Motor neuron (in vitro differentiated cells): ENCODE data around the gene MAST4. TPM values are rescaled to one million over a fixed set of nuclear protein-coding genes. Genes with fewer than 3 reads are reported as not detected.

ENCODE experiments used
- ATAC-seq, 8 experiments: fragments of 200-7000 bp; cut with Tn5 transposase; replicated peaks in 6 of 8; 2 replicates each; pipeline ENCODE4 v1.8.0; 2021; ENCODE audit warnings: mild to moderate bottlenecking in 8 of 8, moderate library complexity in 8 of 8
- H3K27ac ChIP-seq, 2 donors: fragments of 250-450 bp; sonication (Bioruptor Pico); 2 replicates each; pipeline ENCODE4 v1.9.0; 2021; ENCODE audit warnings: antibody characterized with exemption in 2 of 2, mild to moderate bottlenecking in 2 of 2, moderate library complexity in 1 of 2
- H3K4me1 ChIP-seq, 2 donors: fragments of 250-450 bp; sonication (Bioruptor Pico); replicated peaks in 1 of 2; 2 replicates each; pipeline ENCODE4 v1.6.1; 2021; ENCODE audit warnings: antibody characterized with exemption in 2 of 2, mild to moderate bottlenecking in 2 of 2, moderate library complexity in 1 of 2
- H3K4me3 ChIP-seq, 5 donors: fragments of 250-450 bp; sonication (Bioruptor Pico); 2 replicates each; pipeline ENCODE4 v1.9.0; 2021; ENCODE audit warnings: antibody characterized with exemption in 5 of 5, mild to moderate bottlenecking in 5 of 5, moderate library complexity in 4 of 5
- WGBS, 10 experiments: fragments of 450-650 bp; shearing (Covaris generic); methylation state at CpG; one replicate each; pipeline ENCODE4 v1.0.0; 2022; 5-methylcytosine and 5-hydroxymethylcytosine counted together
- in situ Hi-C, 9 experiments: fragments of 400-800 bp; cut with MboI; loops; one replicate each; pipeline ENCODE4 v1.15.0; 2021; ENCODE audit warnings: low sequenced_read_pairs in 9 of 9, low pct_unique_long_range_greater_than_20kb in 2 of 9; ENCODE audit not compliant: unreplicated experiment in 9 of 9
- total RNA-seq, 8 experiments: library from RNA; unstranded; fragments of 300-600 nt; gene quantifications; 2 replicates each; pipeline versions ENCODE4 v1.2.3 to v1.2.4, GENCODE V29; 2022

MAST4 gene
- total RNA-seq, 8 experiments from 2014 or later, result 4.3 to 26.1 (median 12.9) TPM

GRCh38 chr5:67205981-67206380, 609.8 kb downstream of the MAST4 start:
- Histone ChIP-seq H3K27ac (no peak overlapping the region), H3K4me3 (no peak overlapping the region), H3K4me1 (no peaks in the 10 kb centered on the region)
- no peak for ATAC-seq
- in situ Hi-C loops, result loop anchor here in 6 of 9 experiments (10.0 to 25.0 kb wide), 4 partner anchors 51 to 894 kb away; no protein-coding TSS in a partner anchor
- 57 to 100% (median 92%) methylated on average over 1 to 2 of the region's 3 CpGs; no CpG with 5 or more reads in 3 of the 10 experiments for WGBS, 10 experiments

GRCh38 chr5:67206461-67206860, 610.3 kb downstream of the MAST4 start:
- 69 to 100% (median 94%) methylated on average over 1 to 2 of the region's 2 CpGs; no CpG with 5 or more reads in 1 of the 10 experiments for WGBS, 10 experiments
- Histone ChIP-seq H3K27ac (no peak overlapping the region), H3K4me3 (no peak overlapping the region), H3K4me1 (no peaks in the 10 kb centered on the region)
- in situ Hi-C loops, result loop anchor here in 6 of 9 experiments (10.0 to 25.0 kb wide), 4 partner anchors 52 to 894 kb away; no protein-coding TSS in a partner anchor
- ATAC-seq, result no peak

- Histone ChIP-seq H3K27ac (no peak overlapping the region), H3K4me1 (no peaks in the 10 kb centered on the region), H3K4me3 (no peak overlapping the region)
- 20 to 100% (median 81%) methylated on average over 1 to 4 of the region's 4 CpGs; no CpG with 5 or more reads in 1 of the 10 experiments for WGBS, 10 experiments
- ATAC-seq, result peak in 2 of 8 experiments; percentile 62 to 73
- in situ Hi-C loops, result loop anchor here in 6 of 9 experiments (10.0 to 25.0 kb wide), 4 partner anchors 52 to 895 kb away; no protein-coding TSS in a partner anchor
Measured at GRCh38 chr5:67206929-67207328, 610.7 kb downstream of the MAST4 start.

GRCh38 chr5:67208403-67208802, 612.2 kb downstream of the MAST4 start:
- Histone ChIP-seq H3K4me1 (no peaks in the 10 kb centered on the region), H3K4me3 (no peak overlapping the region), H3K27ac (no peak overlapping the region)
- ATAC-seq, result no peak
- in situ Hi-C loops, result loop anchor here in 6 of 9 experiments (10.0 to 25.0 kb wide), 4 partner anchors 54 to 896 kb away; no protein-coding TSS in a partner anchor
- WGBS, 10 experiments, result 100% methylated on average over 1 to 3 of the region's 3 CpGs; no CpG with 5 or more reads in 7 of the 10 experiments

GRCh38 chr5:67209141-67209771, 613.1 kb downstream of the MAST4 start:
- in situ Hi-C loops, result loop anchor here in 6 of 9 experiments (10.0 to 25.0 kb wide), 4 partner anchors 54 to 897 kb away; no protein-coding TSS in a partner anchor

GRCh38 chr5:67211926-67212325, 615.7 kb downstream of the MAST4 start:
- no peak overlapping the region for H3K4me3 ChIP-seq
- ATAC-seq, result no peak
- WGBS, 10 experiments, result 50 to 100% (median 84%) methylated on average over 1 to 2 of the region's 2 CpGs; no CpG with 5 or more reads in 2 of the 10 experiments
- H3K4me1 ChIP-seq, result no peaks in the 10 kb centered on the region
- in situ Hi-C loops, result loop anchor here in 5 of 9 experiments (25.0 kb wide), 2 partner anchors 400 to 900 kb away; no protein-coding TSS in a partner anchor
- no peak overlapping the region for H3K27ac ChIP-seq

More at GRCh38 chr5:67209141-67209771, 613.1 kb downstream of the MAST4 start:
- 0 to 46% (median 4%) methylated on average over 1 to 4 of the region's 11 CpGs for WGBS, 10 experiments
- Histone ChIP-seq H3K4me3 (no peak overlapping the region), H3K27ac (no peak overlapping the region), H3K4me1 (no peaks in the 10 kb centered on the region)
- ATAC-seq, result peak; percentile 61 to 96 (median 85)

- no peak overlapping the region for H3K27ac ChIP-seq
- no peak overlapping the region for H3K4me3 ChIP-seq
- in situ Hi-C loops, result loop anchor here in 5 of 9 experiments (25.0 kb wide), 2 partner anchors 402 to 902 kb away; no protein-coding TSS in a partner anchor
- H3K4me1 ChIP-seq, result no peaks in the 10 kb centered on the region
- WGBS, 10 experiments, result 50 to 92% (median 80%) methylated on average over 1 to 6 of the region's 6 CpGs; no CpG with 5 or more reads in 5 of the 10 experiments
- no peak for ATAC-seq
Measured at GRCh38 chr5:67214036-67214435, 617.8 kb downstream of the MAST4 start.

GRCh38 chr5:67214707-67215447, 618.7 kb downstream of the MAST4 start:
- in situ Hi-C loops, result loop anchor here in 5 of 9 experiments (25.0 kb wide), 2 partner anchors 403 to 903 kb away; no protein-coding TSS in a partner anchor
- H3K4me3 ChIP-seq, result no peak overlapping the region
- no peak for ATAC-seq
- WGBS, 10 experiments, result 17 to 92% (median 90%) methylated on average over 1 to 8 of the region's 12 CpGs; no CpG with 5 or more reads in 1 of the 10 experiments
- no peak overlapping the region for H3K27ac ChIP-seq
- H3K4me1 ChIP-seq, result no peaks in the 10 kb centered on the region

GRCh38 chr5:67215519-67216471, 619.6 kb downstream of the MAST4 start:
- H3K27ac ChIP-seq, result no peak overlapping the region
- WGBS, 10 experiments, result 35 to 100% (median 80%) methylated on average over 1 to 11 of the region's 19 CpGs
- in situ Hi-C loops, result loop anchor here in 5 of 9 experiments (25.0 kb wide), 2 partner anchors 403 to 903 kb away; no protein-coding TSS in a partner anchor
- ATAC-seq, result peak in 4 of 8 experiments; percentile 56 to 92 (median 66)
- no peak overlapping the region for H3K4me3 ChIP-seq
- H3K4me1 ChIP-seq, result no peaks in the 10 kb centered on the region

GRCh38 chr5:67216564-67216963, 620.4 kb downstream of the MAST4 start:
- no peak overlapping the region for H3K27ac ChIP-seq
- WGBS, 10 experiments, result 0 to 80% (median 17%) methylated on average over 1 of the region's 1 CpG; no CpG with 5 or more reads in 3 of the 10 experiments
- H3K4me1 ChIP-seq, result no peaks in the 10 kb centered on the region
- no peak overlapping the region for H3K4me3 ChIP-seq
- in situ Hi-C loops, result loop anchor here in 5 of 9 experiments (25.0 kb wide), 2 partner anchors 404 to 904 kb away; no protein-coding TSS in a partner anchor
- peak in 3 of 8 experiments; percentile 52 to 67 (median 63) for ATAC-seq
